ENCODE measurements around the gene BABAM2.

- no peak for TF ChIP-seq CTCF (IDR thresholded peaks at IDR 0.05 in 4 of 5, conservative IDR thresholded peaks at IDR 0.05 in 1 of 5)
- no peak for TF ChIP-seq POLR2A (IDR thresholded peaks at IDR 0.05)
Measured at GRCh38 chr2:27855476-27855875, 35.1 kb upstream of the BABAM2 start.

Measured in gastrocnemius medialis (tissue), 4 donors.